NK-92 (cell line): ENCODE data around the gene NRP1.

Source experiments
- DNase-seq: peaks from one replicate; lab custom pipeline; 2025; ENCODE audit not compliant: unreplicated experiment; lab: John Stamatoyannopoulos, UW

Gene NRP1

DNA sequence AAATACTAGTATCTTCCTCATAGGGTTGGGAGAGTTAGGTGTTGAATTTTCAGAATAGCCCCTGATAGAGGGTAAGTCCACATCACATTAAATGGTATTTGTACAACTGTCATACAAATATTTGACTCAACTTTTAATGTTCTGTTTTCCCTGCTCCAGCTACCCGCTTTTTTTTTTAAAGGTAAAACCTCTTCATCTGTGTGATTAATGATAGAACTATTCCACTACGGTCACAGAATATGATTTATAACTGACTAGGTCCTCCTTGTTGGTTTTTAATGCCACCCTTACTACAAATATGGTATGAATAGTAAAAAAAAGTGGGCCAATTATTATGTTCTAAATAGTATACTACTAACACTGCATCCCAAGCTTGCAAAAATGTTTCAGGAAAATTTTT, 15.6 kb upstream of the NRP1 start:
- no peak for DNase-seq

DNA sequence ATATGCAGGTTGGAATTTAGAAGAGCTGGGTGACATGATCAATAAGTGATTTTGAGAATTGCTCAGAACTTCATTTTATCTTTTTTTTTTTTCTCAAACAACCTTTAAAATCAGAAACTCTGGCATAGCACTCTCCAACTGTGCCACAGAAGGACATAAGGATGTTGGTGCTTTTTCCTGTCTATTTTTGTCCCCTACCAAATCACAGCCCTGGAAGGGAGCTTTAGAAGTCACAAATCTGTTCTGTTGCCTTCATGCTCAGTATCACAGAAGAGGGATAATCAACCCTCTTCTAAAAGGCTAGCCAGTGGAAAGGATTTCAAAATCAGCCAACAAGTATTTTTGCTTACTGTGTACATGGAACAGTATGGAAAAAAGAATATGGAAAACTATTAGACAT, 14.8 kb upstream of the NRP1 start:
- no peak for DNase-seq

DNA sequence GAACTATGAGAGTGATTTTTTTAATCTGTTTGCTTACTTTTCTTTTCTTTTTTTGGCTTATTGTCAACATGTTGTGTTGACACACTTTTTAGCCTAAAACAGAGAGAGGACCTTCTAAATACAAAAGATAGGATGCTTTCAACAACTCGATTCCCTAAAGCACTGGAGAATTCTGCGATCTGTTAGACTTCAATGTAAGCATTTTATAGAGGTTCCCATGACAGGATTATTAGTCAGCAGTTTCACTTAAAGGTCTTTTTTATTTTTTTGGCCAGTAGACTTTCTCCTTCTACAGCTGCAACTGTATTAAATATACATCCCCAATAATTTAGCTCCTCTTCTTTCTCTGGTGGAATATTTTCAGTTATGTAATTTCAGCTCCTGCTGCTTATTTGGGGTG, 12.7 kb upstream of the NRP1 start:
- DNase-seq = no peak

DNA sequence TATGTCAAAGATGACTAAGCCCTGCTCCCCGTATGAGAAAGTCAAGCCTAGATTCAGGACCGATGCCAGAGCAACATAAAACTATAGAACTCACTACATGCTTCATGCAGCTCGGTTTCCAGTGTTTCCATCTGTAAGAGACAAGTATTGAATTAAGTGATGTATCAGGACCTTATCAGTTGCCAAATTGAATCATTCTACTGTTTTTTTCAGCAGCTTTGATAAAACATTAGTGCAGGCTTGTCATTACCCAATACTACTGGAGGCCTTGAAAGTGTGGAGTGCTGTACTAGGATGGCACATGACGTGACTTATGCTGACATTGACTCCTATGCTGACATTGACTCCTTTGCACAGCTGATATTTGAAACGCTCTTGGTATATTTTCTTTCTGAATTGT, 10.8 kb upstream of the NRP1 start:
- no peak for DNase-seq

DNA sequence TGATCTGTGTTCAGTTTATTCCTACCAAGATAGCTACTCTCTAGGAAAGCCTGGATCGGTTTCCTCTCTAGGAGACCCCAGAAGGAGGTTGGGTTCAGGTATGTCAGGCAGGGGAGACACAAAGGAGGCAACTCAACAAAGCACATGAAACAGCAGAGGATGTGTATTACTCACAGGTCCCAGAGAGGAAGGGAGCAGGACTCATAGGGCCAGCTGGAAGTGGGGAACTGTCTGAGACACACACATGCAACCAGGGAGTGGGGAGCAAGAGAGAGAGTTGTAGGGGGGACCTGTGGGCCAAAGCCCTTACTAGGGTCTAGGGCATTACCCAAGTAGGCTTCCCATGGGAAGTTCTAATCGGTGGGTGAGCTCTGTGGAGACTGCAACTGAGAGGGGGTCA, 10.2 kb upstream of the NRP1 start:
- DNase-seq = no peak

DNA sequence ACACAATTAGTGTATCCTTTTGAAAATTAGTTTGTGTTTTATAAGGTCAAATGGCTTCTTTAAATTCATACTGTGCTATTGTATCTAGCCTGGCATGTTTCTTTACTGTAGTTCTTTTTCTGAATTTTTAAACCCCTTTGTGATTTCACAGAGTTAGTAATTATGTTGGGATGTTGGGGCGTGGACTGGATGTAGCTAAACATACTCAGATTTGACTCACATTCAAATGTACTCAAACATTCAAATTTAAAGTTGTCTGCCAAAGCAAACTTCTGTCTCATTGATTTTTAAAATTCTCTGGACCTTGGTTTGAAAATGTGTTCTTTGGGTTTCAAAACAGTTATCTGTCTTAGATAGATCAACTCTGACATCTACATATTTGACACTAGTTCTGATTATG, 7.2 kb upstream of the NRP1 start:
- DNase-seq = no peak

DNA sequence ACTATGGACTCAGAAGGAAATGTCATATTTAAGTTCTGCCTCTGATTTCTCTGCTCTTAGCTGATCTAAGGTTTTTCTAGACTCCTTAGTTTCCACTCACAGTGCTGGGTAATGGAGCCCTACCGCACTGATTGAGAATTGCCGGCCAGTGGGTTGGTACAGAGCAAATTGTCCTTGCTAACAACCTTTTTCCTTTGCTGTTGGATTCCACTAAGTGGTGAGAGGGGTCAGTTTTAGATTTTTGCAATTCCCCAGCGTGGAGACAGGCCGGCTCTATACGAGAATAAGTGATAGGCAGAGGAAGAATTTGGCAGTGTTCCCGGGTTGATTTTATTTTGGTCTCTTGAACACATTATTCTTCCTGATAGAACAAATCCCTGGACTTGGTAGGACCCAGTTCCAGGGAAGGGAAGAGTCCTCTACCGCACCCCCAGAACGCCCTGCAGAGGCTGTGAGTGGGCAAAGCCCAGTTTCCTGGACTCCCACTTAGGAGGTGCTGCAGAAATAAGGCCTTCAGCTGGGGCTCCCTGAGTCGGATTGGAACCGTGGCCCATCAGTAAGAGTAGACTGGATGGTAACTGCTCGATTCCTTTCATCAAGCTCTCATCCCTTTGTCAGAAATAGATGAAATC, 3.0 kb upstream of the NRP1 start:
- no peak for DNase-seq

DNA sequence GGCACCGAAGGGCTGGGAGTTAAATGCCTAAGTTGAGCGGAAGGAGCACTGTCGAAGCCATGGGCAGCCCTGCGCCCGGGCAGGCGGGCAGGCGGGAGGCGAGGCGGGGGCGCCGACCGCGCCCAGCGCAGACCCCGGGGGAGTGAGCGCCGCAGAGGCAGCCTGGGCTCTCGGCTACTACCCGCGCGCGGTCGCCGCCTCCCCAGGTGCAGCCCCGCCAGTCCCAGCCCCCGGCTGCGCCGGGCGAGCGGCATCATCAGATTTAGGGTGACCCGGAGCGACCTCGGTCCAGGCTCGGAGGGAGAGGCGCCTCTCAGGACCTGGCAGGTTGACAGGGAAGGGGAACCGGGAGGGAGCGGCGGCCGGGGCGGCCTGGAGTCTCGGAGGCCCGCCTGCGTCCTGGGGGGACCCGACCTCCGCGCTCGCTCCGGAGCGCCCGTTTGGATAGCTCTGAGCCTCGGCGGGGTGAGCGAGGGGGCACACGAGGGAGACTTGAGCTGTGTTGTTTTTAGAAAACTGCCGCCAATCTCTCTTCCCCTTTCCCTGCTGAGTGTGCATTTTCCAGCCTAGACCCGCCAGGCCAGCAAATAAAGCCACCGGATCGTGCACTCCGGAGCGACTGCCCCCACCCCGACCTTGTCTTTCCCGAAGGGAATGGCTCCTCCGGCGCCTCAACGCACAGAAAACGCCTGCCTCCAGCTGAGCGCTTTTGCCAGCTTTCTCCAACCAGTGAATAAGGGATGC, 2.3 kb upstream of the NRP1 start:
- DNase-seq = no peak

DNA sequence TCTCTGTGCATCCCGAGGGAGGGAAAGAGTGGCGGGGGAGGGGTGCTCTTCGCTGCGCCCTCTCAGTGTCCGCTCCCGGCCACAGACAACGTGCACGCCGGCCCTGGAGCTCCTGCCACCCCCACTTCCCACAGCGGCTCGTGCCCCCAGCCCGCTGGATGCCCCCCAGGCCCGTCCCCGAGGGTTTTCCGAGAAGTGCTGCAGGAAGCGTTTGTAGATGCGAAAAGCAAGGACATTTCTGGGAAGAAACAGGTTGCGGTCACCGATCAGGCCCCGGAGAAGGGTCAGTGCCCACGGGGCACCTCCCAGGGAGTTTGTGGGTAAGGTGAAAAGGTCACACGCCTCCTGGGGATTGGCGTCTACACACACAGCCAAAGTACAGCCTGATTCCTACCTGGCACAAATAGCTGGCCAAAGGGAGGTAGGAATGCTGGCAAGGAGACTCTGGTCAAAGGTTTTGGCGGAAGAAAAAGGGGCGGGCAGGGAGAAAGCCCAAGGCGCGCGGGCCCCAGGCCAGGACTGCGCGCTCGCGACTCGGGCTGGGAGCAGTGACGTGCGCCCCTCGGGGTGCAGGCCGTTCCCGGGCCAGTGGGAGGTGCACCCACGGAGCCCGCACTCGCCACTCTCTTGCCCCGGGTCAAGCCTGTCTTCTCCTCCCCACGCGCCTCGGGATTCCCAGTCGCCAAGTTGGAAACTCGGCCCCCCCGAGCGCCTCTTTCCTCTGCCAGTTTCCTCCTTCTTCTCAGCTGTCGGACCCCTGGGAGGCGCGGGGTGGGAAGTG, 1.5 kb upstream of the NRP1 start:
- DNase-seq = no peak

DNA sequence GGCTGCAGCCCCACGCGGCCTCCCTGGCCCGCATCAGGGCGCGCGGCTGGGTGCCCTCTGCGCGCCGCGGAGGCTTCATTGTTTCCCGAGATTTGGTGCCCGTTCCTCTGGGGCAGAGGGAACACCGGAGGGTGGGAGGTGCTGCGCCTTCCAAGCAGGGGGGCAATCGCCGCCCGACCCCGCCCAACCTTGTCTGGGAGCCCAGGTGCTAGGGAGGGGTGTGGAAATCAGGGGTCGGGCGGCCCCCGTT, 1.0 kb upstream of the NRP1 start:
- DNase-seq = no peak

DNA sequence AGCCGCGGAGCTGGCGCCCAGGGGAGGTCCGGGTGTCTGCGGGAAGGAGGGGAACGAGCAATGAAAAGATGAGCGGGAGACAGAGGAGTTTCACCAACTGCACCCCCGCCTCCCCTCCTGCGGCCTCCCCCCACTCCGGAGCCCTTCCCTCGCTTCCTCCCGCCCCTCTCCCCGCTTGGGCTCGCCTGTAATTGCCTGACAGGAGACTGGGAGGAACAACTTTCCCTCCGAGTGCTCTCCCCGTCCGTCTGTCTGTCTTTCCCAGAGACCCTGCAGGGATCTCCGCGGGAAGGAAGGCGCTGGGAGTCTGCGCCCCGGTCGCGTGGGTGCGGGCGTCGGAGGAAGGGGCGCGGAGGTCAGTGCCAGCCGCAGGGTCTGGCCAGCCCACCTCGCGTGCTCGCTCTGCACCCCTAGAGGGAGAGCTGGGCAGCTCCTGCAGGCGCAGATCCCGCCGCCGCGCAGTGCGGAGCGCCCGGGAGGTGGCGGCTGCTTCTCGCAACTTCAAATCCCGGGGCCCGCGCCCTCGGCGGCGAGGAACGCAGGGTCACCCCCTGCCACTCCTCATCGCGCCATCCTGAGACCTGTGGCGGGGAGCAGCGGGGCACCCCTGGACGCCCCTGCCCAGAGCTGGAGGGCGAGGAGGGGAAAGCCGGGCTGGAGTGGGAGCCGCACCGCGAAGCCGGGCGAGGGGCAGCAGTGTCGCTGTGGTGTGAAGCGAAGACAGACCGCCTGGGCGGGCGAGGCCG, 511 bp upstream of the NRP1 start:
- DNase-seq = no peak

DNA sequence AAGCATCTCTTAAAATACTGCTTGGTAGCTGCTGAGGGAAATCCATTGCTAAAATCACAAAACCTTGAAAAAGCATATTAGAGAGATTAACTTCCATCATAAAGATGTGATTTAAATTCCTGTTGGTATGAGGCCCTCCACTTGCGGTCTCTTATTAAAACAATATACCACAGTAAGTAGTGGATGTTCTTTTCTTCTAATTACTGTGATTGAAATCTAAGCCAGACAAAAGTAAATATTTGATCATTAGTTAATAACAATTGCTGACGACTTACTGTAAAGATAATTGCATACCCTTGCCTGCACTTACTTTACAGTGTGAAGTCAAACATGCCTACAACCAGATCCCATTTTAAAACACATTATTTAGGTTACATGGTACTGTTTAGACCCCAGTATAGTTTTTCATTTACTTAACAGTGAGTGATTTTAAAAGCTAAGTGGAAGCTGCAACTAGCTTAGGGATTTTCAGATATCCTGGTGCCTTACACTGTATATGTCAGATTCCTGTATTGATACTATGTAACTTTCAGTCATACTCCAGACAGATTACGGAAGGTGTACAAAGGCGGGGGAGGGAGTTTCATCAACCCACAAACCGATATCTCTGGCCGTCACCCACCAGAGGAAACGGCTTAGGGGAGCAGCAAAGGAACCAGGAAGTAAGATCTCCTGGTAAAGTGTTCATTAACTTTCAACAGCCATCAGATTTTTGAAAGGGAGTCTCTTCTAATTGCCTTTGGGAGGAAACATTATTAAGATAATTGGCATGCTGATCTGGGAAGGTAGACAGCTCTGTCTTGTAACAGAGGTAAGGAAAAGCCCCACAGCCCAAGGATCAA, 986 bp downstream of the NRP1 start:
- DNase-seq = no peak

DNA sequence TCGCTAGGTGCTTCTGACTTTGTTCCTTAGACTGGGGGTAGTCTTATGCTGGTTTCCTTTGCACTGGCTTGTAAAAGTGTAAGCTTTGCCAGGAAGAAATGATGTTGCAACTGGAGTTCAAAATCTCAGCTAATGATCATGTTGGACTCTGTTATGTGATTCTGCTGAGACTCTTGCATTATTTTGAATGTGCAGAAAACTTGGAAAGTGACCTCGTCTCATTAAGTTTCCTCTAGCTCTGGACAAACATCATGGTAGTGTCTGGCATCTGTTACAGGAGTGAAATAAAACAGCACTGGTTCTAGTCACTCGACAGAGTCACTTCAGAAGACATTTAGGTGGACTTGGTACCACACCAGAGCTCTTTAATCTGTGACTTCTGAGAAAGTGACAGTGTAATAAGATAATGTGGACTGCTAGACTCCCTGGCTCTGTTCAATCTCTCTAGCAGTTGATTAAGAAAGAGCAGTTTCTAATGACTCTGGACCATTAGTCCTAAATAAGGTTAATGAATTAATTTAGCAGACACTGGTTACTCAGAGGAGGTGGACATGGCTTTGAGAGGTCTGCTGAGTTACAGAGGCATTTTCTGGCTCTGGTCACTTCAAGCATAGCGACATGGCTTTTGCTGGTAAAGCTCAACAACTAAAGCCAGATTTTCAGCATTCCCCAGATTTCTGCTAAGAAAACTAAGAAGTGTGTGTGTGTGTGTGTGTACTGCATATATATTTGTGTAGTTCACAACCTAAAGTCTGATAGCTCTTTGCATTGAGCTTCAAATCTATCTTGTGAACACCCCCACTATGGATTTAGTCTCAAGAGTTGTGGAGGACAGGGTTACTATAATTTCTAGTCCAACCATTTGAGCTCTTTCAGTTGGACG, 2.0 kb downstream of the NRP1 start:
- no peak for DNase-seq

DNA sequence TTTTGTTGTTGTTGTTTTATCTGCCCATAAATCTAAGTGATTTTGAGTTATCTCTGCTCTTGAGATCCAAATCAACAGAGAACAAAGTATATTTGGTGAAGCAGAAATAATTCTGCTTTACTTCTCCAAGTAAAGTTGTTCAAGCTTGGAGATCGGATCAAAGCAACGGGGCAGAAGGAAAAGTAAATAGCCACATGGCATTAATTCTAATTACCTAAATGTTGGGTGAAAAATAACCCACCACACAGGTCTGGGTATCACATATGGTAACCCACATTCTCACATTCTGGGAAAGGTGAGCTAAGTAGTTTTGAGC, 3.1 kb downstream of the NRP1 start:
- DNase-seq = no peak

DNA sequence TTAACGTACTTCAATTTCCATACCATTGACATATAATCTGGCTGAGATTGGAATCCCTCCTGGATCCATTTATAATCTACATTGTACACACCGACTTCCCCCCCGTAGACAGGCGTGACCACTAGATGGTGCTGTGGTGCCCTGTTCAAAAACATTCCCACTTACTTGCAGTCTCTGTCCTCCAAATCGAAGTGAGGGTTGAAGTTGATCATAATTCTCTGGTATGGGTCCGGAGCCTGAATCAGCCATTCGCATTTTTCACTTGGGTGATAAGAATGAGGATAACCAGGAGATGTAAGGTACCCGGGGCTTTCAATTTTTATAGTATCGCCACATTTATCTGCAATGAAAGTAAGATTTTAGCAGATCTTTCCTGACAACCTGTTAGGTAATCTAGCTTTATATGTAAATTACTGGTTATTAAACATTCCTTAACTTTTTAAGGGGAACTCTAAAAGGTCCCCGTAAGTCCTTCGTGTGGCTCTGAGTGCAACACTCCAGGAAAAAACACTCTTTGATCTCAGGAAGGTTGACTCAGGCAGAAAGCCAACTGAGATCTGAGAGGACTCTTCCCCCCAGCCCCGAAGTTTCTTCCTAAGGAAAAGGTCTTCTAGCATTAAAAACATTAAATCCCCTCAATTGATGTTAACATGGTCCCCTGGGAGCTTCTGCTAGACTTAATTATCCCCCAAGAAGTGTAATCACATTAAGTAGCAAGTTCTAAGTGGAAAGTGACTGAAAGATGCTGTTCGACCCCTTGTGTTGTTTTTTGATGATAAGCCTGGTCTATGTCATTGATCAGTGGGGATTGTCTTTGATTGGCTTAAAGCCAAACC, 3.7 kb downstream of the NRP1 start:
- peak; percentile 12 for DNase-seq

DNA sequence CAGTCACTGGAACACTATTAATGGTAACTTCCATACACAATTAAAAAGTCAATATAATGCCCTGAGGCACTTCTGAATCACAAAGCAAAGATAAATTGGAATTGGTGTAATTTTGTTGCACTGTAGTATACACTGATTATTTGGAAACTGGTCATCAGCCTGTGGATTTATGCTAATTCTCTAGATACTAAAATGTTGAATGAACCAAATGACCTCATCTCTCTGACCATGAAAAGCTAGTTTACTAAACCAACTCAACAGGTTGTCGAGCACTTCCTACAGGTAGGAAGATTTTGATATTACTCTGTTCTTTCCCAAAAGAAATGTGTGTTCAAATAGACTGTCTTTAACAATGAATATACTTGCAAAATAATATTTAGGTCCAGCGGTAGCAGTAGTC, 5.3 kb downstream of the NRP1 start:
- DNase-seq = no peak

DNA sequence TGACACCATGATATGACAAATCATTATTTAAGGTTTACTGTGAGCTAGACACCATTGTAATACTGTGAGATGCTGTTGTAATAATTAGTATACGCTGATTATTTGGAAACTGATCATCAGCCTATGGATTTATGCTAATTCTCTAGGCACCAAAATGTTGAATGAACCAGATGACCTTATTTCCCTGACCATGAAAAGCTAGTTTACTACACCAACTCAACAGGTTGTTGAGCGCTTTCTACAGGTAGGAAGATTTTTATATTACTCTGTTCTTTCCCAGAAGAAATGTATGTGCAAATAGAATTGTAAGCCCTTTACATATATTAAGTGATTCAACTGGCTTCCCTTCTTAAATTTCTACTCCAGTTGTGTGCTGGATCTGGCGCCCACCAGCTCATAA, 6.2 kb downstream of the NRP1 start:
- no peak for DNase-seq

DNA sequence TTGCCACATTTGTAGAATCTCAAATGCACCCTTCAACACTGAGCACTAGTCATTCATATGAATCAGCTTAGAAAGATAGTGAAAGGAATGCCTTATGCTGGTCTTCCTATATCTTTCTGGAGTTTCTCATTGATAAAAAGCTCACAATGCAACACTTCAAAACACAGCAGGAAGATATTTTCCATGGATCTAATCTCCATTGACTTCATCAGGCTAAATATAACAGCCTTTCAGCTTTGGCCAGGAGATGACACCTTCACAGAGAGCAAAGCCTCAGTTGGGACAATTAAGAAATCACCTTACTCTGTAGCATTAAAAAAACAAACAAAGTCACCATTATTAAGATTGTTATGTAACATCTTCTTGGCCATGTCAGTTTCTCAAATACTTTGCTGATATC, 6.7 kb downstream of the NRP1 start:
- DNase-seq = no peak

DNA sequence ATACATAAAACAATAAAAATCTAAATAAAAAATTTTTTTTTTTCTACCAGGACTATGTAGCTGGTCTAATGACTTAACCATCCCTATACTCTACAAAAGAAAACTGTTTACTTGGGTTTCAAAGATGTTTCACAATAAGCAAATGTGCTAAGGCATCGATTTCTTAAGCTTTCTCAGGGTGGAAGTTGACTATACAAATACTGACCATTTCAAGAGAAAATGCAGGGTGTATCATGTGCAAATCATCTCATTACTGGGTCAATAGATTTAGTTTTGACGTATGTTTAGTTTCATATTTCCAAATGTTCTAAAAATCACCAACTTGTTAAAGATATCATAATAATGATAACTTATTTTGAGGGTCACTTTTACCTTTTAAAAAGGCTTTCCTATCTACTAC, 7.5 kb downstream of the NRP1 start:
- no peak for DNase-seq
